Stomach (tissue), 4 donors: Measurements from ENCODE around the gene HBA1.

Experiments
- CTCF ChIP-seq, 7 experiments: fragments of 450-650 bp in 4 of 7; fragments of 200-600 bp in 3 of 7; sonication (generic) in 3 of 7; IDR thresholded peaks; one replicate each; pipeline ENCODE4 v1.5.1; 2016 to 2019; ENCODE audit warnings: antibody characterized with exemption in 7 of 7, control low read depth in 2 of 7, mild to moderate bottlenecking in 1 of 7
- POLR2A ChIP-seq, 4 donors: fragments of 450-650 bp; IDR thresholded peaks; one replicate each; pipeline ENCODE4 v1.6.1; 2016; ENCODE audit warnings: antibody characterized with exemption in 4 of 4, control low read depth in 2 of 4, mild to moderate bottlenecking in 1 of 4, moderate library complexity in 1 of 4
- POLR2AphosphoS5 ChIP-seq, 3 donors: sonication (generic); formaldehyde crosslinking; IDR thresholded peaks; one replicate each; pipeline ENCODE4 v1.6.1; 2016; ENCODE audit warnings: antibody characterized with exemption in 3 of 3

DNA sequence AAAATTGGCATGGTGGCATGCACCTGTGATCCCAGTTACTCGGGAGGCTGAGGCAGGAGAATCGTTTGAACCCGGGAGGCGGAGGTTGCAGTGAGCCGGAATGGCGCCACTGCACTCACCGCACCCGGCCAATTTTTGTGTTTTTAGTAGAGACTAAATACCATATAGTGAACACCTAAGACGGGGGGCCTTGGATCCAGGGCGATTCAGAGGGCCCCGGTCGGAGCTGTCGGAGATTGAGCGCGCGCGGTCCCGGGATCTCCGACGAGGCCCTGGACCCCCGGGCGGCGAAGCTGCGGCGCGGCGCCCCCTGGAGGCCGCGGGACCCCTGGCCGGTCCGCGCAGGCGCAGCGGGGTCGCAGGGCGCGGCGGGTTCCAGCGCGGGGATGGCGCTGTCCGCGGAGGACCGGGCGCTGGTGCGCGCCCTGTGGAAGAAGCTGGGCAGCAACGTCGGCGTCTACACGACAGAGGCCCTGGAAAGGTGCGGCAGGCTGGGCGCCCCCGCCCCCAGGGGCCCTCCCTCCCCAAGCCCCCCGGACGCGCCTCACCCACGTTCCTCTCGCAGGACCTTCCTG is 3.7 kb downstream of the HBA1 start, which contains the start of gene HBQ1:
- TF ChIP-seq CTCF (IDR thresholded peaks at IDR 0.05) (peak in 1 of 7 experiments; percentile 28), POLR2AphosphoS5 (IDR thresholded peaks at IDR 0.05) (no peak), POLR2A (IDR thresholded peaks at IDR 0.05) (no peak)
